Neural progenitor cell (in vitro differentiated cells): ENCODE measurements around the gene MFAP5.

ENCODE experiments used
- EZH2 ChIP-seq: fragments of 200-600 bp; sonication (generic); IDR thresholded peaks from 2 replicates; pipeline ENCODE4 v1.6.1; 2017; ENCODE audit warnings: antibody characterized with exemption, mild to moderate bottlenecking, moderate library complexity
- TF ChIP-seq, protein P1 (sequence below): fragments of 200-600 bp; sonication (generic); IDR thresholded peaks from 2 replicates; pipeline ENCODE4 v1.5.1; 2017; ENCODE audit warnings: antibody characterized with exemption, mild to moderate bottlenecking

DNA sequence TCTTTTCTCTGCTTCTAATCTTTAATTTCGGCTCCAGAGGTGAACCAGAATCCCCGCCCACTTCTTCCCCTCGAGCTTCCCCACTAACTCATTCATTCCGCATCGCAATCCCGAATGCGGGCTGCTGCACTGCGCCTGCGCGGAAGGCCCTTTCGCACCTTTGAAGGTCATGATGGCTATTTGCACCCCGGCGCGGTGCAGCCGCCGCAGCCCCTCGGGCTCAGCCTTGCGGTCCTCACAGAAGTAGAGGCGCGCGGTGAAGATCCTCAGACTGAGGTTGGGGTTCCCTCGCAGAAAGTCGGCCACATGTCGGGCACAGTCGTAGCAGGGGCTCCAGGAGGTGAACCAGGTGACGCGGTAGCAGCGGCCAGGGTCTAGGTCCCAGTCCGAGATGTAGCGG lies 57.6 kb downstream of the MFAP5 start:
- TF ChIP-seq, protein P1, sequence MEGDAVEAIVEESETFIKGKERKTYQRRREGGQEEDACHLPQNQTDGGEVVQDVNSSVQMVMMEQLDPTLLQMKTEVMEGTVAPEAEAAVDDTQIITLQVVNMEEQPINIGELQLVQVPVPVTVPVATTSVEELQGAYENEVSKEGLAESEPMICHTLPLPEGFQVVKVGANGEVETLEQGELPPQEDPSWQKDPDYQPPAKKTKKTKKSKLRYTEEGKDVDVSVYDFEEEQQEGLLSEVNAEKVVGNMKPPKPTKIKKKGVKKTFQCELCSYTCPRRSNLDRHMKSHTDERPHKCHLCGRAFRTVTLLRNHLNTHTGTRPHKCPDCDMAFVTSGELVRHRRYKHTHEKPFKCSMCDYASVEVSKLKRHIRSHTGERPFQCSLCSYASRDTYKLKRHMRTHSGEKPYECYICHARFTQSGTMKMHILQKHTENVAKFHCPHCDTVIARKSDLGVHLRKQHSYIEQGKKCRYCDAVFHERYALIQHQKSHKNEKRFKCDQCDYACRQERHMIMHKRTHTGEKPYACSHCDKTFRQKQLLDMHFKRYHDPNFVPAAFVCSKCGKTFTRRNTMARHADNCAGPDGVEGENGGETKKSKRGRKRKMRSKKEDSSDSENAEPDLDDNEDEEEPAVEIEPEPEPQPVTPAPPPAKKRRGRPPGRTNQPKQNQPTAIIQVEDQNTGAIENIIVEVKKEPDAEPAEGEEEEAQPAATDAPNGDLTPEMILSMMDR: no peak
- no peak for TF ChIP-seq EZH2
